Brain microvascular endothelial cell (primary cell): ENCODE results near the gene KCTD1.

Source experiments
- DNase-seq: peaks from one replicate; pipeline ENCODE4 v3.0.0-alpha.2; 2020
- H3K27ac ChIP-seq: fragments of 250-450 bp; sonication (Bioruptor Pico); 2 replicates; pipeline ENCODE4 v1.5.1; 2020; ENCODE audit warnings: mild to moderate bottlenecking, moderate library complexity
- H3K27me3 ChIP-seq: fragments of 250-450 bp; sonication (Bioruptor Pico); replicated peaks from 2 replicates; pipeline ENCODE4 v1.5.1; 2020; ENCODE audit warnings: mild to moderate bottlenecking
- H3K36me3 ChIP-seq: fragments of 250-450 bp; sonication (Bioruptor Pico); replicated peaks from 2 replicates; pipeline ENCODE4 v1.5.1; 2020; ENCODE audit warnings: mild to moderate bottlenecking
- H3K4me3 ChIP-seq: 2 replicates; pipeline ENCODE4 v1.5.1; 2011; ENCODE audit warnings: low read depth, mild to moderate bottlenecking, control low read depth, low read length, moderate library complexity
- in situ Hi-C: cut with HindIII; loops from 2 replicates; pipeline ENCODE4 v1.10.0; 2017; ENCODE audit warnings: low sequenced_read_pairs, low pct_ligation_motif_present
- TF ChIP-seq, protein P1 (sequence below): IDR thresholded peaks from 2 replicates; pipeline ENCODE4 v1.5.1; 2011; ENCODE audit warnings: low read depth, mild to moderate bottlenecking, moderate library complexity, low read length, control low read depth, inconsistent platforms; ENCODE audit errors: missing control alignments

Gene KCTD1

DNA sequence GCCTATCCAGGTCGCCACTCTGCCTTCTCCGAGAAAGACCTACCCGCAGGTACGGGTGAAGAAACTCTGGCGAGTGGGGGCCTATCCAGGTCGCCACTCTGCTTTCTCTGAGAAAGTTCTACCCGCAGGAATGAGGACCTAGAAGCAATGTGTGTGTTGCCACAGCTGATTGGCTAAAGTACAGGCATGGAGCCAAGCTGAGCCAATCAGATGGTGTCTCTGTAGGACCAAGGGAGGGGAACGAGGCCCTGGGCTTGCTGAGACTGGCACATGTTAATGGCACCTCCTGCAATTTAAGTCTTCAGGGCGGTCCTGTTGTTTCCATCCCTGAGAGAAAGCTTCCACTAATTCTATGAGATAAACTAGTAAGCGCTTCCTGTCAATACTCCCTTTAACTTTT, 82.3 kb downstream of the KCTD1 start:
- Histone ChIP-seq H3K27ac (no peak overlapping the region), H3K36me3 (no peaks in the 10 kb centered on the region), H3K27me3 (no peaks in the 10 kb centered on the region), H3K4me3 (no peak overlapping the region)
- in situ Hi-C loops = no loop called here
- DNase-seq = no peak
- TF ChIP-seq, protein P1, sequence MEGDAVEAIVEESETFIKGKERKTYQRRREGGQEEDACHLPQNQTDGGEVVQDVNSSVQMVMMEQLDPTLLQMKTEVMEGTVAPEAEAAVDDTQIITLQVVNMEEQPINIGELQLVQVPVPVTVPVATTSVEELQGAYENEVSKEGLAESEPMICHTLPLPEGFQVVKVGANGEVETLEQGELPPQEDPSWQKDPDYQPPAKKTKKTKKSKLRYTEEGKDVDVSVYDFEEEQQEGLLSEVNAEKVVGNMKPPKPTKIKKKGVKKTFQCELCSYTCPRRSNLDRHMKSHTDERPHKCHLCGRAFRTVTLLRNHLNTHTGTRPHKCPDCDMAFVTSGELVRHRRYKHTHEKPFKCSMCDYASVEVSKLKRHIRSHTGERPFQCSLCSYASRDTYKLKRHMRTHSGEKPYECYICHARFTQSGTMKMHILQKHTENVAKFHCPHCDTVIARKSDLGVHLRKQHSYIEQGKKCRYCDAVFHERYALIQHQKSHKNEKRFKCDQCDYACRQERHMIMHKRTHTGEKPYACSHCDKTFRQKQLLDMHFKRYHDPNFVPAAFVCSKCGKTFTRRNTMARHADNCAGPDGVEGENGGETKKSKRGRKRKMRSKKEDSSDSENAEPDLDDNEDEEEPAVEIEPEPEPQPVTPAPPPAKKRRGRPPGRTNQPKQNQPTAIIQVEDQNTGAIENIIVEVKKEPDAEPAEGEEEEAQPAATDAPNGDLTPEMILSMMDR = no peak

DNA sequence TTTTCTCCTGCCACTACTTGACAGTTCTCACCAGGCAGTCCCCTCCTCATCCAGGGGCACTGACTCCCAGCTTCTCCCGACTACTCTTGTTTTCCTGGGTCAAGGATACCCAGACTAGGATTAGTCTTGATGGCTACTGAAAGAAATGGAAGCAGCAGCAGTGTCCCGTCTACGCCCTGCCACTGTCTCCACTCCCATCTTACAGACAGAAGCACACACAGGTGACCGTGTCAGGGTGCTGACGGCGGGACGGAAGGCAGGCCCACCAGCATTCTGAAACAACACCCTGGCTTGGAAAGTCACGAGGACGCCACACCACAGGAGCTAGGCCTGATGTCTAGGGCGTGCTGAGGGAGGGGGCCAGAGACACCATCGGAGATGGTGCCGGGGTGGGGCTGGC, 82.9 kb downstream of the KCTD1 start:
- DNase-seq = no peak
- TF ChIP-seq, protein P1 = no peak
- in situ Hi-C loops = no loop called here
- Histone ChIP-seq H3K27ac (no peak overlapping the region), H3K27me3 (no peaks in the 10 kb centered on the region), H3K4me3 (no peak overlapping the region), H3K36me3 (no peaks in the 10 kb centered on the region)

DNA sequence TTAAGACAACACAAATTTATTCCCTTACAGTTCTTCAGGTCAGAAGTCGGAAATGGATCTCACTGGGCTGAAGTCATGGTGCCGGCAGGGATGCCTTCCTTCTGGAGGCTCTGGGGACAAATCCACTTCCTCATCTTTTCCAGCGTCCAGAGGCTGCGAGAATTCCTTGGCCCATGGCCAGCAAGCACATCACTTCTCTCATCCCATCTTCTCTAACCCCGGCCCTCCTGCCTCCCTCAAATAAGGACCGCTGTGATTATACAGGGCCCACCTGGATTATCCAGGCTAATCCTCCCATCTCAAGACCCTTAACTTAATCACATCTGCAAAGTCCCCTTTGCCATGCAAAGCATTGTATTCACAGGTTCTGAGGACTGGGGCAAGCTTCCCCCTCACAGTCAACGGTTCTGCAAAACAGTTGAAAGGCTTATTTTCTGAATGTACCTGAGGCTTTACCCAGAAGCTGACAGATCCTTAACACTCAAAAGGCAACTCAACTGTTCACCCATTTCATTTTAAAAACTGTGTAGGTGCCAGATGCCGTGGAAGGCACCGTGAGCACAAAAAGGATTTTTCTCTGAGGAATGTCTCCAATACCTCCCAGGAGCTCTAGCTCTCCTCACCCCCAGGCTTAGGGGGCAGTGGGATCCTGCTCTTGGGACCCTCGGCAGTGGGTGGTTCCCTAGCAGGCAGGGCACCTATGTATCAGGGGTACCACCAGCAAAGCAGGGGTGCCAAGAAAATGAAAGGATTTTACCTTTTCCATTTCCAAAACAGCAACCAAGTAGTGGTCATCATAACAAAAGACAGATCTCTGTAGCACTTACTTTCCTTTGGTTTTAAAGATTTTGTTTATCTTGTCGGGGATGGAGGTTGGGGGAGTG, 84.0 kb downstream of the KCTD1 start:
- in situ Hi-C loops = no loop called here
- no peaks in the 10 kb centered on the region for H3K27me3 ChIP-seq

DNA sequence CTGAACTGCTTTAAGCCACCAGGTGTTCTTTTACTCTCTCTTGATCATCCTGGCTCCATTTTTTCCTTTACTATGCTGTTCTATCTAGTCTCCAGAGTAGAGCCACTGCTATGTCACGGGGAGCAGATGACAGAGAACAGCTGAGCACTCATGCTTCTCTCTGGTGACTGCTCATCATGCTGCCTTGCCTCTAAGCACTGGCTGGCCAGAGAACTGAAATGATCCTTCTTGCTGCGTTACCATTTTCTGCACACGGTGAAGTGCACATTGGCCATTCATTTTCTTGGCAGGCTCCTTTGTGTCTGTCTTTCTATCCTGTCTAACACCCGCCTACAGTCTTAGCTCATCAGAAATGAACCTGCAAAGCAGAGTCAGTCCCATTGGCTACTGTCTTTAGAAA, 86.0 kb downstream of the KCTD1 start:
- Histone ChIP-seq H3K27me3 (no peaks in the 10 kb centered on the region), H3K4me3 (no peak overlapping the region), H3K27ac (no peak overlapping the region), H3K36me3 (no peaks in the 10 kb centered on the region)
- no peak for DNase-seq
- in situ Hi-C loops = no loop called here
- TF ChIP-seq, protein P1 = no peak

More for the DNA sequence above, 84.0 kb downstream of the KCTD1 start:
- Histone ChIP-seq H3K36me3 (no peaks in the 10 kb centered on the region), H3K4me3 (no peak overlapping the region), H3K27ac (no peak overlapping the region)
- no peak for DNase-seq
- TF ChIP-seq, protein P1 = no peak

DNA sequence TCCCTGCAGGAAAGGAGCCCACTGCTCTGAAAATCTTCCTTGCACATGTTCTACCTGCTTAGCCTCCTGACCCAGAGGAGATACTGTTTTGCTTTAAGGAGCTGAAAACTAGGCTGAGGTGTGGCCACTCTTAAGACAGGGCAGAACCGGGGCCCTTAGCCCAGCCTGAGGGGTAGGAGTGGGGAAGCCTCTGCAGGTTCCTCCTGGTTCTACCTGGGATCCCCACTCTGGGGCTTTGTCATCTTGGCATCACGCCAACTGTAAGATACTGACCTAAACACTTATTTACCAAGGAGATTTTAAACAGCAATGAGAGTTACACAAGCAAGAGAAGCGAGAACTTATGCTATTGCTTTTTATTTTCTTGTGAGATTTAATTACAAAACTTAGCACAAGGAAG, 86.9 kb downstream of the KCTD1 start:
- no peak for DNase-seq
- H3K36me3 ChIP-seq = no peaks in the 10 kb centered on the region
- no peak overlapping the region for H3K4me3 ChIP-seq
- no peak overlapping the region for H3K27ac ChIP-seq
- TF ChIP-seq, protein P1 = no peak
- in situ Hi-C loops = no loop called here
- no peaks in the 10 kb centered on the region for H3K27me3 ChIP-seq
